MCF 10A (cell line): ENCODE results near the gene SERPINB13. TPM values are rescaled to one million over a fixed set of nuclear protein-coding genes. Genes with fewer than 3 reads are reported as not detected.

Experiments
- BruUV-seq: library from RNA; stranded (reverse); fragments of 400-500 nt; replicated peaks from 2 replicates; lab custom pipeline; 2021; lab: Mats Ljungman, UMichigan
- CTCF ChIA-PET: fragments of 300-600 bp; sonication (Branson Sonifier 250); formaldehyde crosslinking; extraction: SDS; loops from one replicate; lab custom pipeline; 2021; ENCODE audit warnings: antibody characterized with exemption, inconsistent platforms; lab: Yijun Ruan, JAX
- POLR2A ChIA-PET: fragments of 300-600, 350-650 bp; sonication (Branson Sonifier 250); formaldehyde crosslinking; extraction: SDS; loops from one replicate; lab custom pipeline; 2020; ENCODE audit warnings: antibody characterized with exemption, inconsistent platforms; lab: Yijun Ruan, JAX
- DNase-seq: peaks from one replicate; pipeline ENCODE4 v3.0.0-alpha.2; 2018; ENCODE audit not compliant: unreplicated experiment
- H3K27ac Mint-ChIP-seq: one replicate; pipeline ENCODE4 v1.8.0; 2022; ENCODE audit warnings: mild to moderate bottlenecking, low read depth, mixed read lengths; ENCODE audit not compliant: unreplicated experiment
- H3K27me3 Mint-ChIP-seq: one replicate; pipeline ENCODE4 v1.8.0; 2022; ENCODE audit warnings: mixed read lengths; ENCODE audit not compliant: insufficient read depth, unreplicated experiment
- H3K36me3 Mint-ChIP-seq: one replicate; pipeline ENCODE4 v1.8.0; 2022; ENCODE audit warnings: mild to moderate bottlenecking, moderate library complexity, mixed read lengths; ENCODE audit not compliant: insufficient read depth, unreplicated experiment
- H3K4me1 Mint-ChIP-seq: one replicate; pipeline ENCODE4 v1.8.0; 2022; ENCODE audit warnings: mixed read lengths; ENCODE audit not compliant: insufficient read depth, unreplicated experiment
- H3K4me3 Mint-ChIP-seq: one replicate; pipeline ENCODE4 v1.8.0; 2022; ENCODE audit warnings: mild to moderate bottlenecking, moderate library complexity, mixed read lengths; ENCODE audit not compliant: unreplicated experiment
- H3K9me3 Mint-ChIP-seq: one replicate; pipeline ENCODE4 v1.8.0; 2022; ENCODE audit warnings: mixed read lengths; ENCODE audit not compliant: unreplicated experiment
- intact Hi-C: fragments of 100-400 bp; cut with micrococcal nuclease; formaldehyde crosslinking; loops from 2 replicates; pipeline ENCODE4 v1.14.1; 2022
- total RNA-seq: library from RNA; stranded (reverse); gene quantifications from 2 replicates; pipeline ENCODE4 v1.2.3, GENCODE V29; 2022
- TF ChIP-seq, protein P1 (sequence below): fragments of 200-600 bp; IDR thresholded peaks from one replicate; pipeline ENCODE4 v1.8.0; 2022; ENCODE audit warnings: antibody characterized with exemption, mild to moderate bottlenecking; ENCODE audit not compliant: unreplicated experiment

SERPINB13 gene
- total RNA-seq, 1 experiment from 2014 or later, result 0.49 TPM

- peaks cover 18% of the 10 kb centered on the region for H3K4me1 Mint-ChIP-seq
These were observed 34.6 kb upstream of the SERPINB13 start for GRCh38 chr18:63552581-63552980.

DNA sequence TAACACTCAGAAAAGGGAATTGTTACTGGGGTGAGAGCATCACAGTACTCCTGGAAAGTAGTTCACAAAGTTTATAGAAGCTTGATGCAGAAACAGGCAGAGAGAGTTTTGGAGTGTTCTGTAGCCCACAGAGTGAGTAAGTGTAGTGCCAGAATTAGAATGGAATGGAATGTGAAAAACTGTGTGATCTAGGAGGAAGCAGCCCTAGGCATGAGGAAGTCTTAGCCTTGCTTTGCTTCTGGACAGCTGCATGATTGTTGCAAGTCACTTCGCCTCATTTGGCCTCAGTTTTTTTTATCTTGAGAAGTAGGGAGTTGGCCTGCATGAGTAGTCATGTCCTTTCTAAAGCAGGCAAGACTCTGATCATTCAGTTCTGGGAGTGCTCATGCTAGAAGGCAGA is 34.1 kb upstream of the SERPINB13 start:
- peaks cover 18% of the 10 kb centered on the region for H3K4me1 Mint-ChIP-seq
- H3K4me3 Mint-ChIP-seq, result no peak overlapping the region
- H3K27me3 Mint-ChIP-seq, result no peaks in the 10 kb centered on the region
- no peaks in the 10 kb centered on the region for H3K9me3 Mint-ChIP-seq
- BruUV-seq, result no TSS peak
- peak overlapping the region; percentile 80 for H3K27ac Mint-ChIP-seq
- intact Hi-C loops, result no loop called here
- POLR2A ChIA-PET, result interaction anchor here (0.5 to 2.4 kb wide), 14 partner anchors 9 to 409 kb away, joined by 3 to 21 read pairs (median 4); partner anchors contain the start of genes SERPINB12, SERPINB13 and VPS4B
- CTCF ChIA-PET, result interaction anchor here (0.7 to 2.9 kb wide), 10 partner anchors 10 to 188 kb away, joined by 3 to 18 read pairs (median 5); no protein-coding TSS in a partner anchor
- H3K36me3 Mint-ChIP-seq, result no peaks in the 10 kb centered on the region
- peak; percentile 47 for DNase-seq
- TF ChIP-seq, protein P1, sequence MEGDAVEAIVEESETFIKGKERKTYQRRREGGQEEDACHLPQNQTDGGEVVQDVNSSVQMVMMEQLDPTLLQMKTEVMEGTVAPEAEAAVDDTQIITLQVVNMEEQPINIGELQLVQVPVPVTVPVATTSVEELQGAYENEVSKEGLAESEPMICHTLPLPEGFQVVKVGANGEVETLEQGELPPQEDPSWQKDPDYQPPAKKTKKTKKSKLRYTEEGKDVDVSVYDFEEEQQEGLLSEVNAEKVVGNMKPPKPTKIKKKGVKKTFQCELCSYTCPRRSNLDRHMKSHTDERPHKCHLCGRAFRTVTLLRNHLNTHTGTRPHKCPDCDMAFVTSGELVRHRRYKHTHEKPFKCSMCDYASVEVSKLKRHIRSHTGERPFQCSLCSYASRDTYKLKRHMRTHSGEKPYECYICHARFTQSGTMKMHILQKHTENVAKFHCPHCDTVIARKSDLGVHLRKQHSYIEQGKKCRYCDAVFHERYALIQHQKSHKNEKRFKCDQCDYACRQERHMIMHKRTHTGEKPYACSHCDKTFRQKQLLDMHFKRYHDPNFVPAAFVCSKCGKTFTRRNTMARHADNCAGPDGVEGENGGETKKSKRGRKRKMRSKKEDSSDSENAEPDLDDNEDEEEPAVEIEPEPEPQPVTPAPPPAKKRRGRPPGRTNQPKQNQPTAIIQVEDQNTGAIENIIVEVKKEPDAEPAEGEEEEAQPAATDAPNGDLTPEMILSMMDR, result no peak

More at GRCh38 chr18:63552581-63552980, 34.6 kb upstream of the SERPINB13 start:
- no TSS peak for BruUV-seq
- ChIA-PET CTCF (interaction anchor here (0.5 to 2.9 kb wide), 9 partner anchors 11 to 232 kb away, joined by 3 to 18 read pairs (median 5); no protein-coding TSS in a partner anchor), POLR2A (interaction anchor here (0.7 to 2.4 kb wide), 12 partner anchors 8 to 410 kb away, joined by 3 to 21 read pairs (median 4); partner anchors contain the start of genes SERPINB13 and VPS4B)
- no peaks in the 10 kb centered on the region for H3K9me3 Mint-ChIP-seq
- H3K27me3 Mint-ChIP-seq, result no peaks in the 10 kb centered on the region
- TF ChIP-seq, protein P1, result no peak
- intact Hi-C loops, result no loop called here
- no peak overlapping the region for H3K4me3 Mint-ChIP-seq
- H3K27ac Mint-ChIP-seq, result peak overlapping the region; percentile 80
- DNase-seq, result no peak
- H3K36me3 Mint-ChIP-seq, result no peaks in the 10 kb centered on the region

DNA sequence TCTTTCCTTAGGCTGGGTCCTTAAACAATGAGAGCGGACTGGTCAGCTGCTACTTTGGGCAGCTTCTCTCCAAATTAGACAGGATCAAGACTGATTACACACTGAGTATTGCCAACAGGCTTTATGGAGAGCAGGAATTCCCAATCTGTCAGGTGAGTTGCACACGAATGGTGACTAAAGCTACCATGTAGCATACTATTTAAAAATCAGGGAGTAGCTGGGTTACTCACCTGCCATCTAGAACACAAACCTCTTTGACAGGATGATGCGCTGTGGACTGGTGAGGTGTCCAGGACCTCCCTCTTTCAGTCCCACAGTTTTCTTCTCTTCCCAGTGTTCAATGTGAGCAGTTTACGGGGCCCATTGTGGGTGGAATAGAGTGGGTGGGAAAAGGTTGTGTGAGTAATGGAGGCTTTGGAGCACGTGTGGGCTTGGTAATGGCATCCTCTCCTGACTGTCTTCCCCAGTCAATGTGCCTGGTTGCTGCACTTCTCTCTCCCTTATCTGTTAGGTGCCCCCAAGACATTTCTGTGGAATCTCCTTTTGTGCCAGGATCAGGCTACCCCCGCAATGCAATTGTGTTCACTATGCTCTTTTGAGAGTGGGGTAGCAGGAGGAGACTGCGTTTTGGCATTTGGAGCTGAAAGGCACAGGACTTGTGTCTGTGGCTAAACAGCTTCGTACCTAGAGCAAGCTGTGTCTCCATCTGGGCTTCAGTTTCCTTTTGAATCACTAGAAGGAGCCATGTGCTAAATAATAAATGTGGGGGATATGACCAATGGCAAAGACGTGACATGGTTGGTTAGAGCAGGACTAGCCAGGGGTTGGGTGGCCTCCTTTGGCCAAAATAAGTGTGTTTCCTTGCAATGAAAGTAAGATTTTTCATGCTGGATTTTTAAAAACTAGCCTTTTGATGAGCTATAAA is 27.3 kb upstream of the SERPINB13 start:
- DNase-seq, result no peak
- Mint-ChIP-seq H3K4me3 (no peak overlapping the region), H3K27ac (no peak overlapping the region), H3K4me1 (no peaks in the 10 kb centered on the region), H3K27me3 (no peaks in the 10 kb centered on the region), H3K36me3 (no peaks in the 10 kb centered on the region), H3K9me3 (no peaks in the 10 kb centered on the region)
- intact Hi-C loops, result no loop called here
- ChIA-PET CTCF (interaction anchor here (0.6 to 2.0 kb wide), 5 partner anchors 8 to 377 kb away, joined by 3 to 8 read pairs (median 4); no protein-coding TSS in a partner anchor), POLR2A (interaction anchor here (0.8 to 1.5 kb wide), 2 partner anchors 16 to 27 kb away, joined by 3 to 4 read pairs; no protein-coding TSS in a partner anchor)
- no TSS peak for BruUV-seq
- TF ChIP-seq, protein P1, result no peak

DNA sequence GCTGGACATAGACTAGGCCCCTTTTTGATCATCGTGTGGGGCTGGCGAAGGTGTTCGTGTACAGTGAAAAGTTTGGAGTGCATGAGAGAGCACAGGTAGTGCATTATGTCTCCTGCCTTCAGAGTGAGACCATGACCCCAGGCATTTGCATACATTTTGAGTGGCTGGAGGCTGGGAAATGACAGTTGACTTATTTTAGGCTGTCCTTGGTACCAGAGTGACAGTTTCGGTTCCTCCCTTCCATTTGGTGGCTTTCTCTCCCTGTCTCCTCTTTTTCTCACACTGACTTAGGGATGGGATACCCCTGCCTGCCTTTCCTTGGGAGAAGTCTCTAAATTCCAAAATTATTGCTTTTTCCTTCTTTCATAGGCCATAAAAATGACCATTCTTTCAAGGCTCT is 24.9 kb upstream of the SERPINB13 start:
- peaks cover 8% of the 10 kb centered on the region for H3K27me3 Mint-ChIP-seq
- no peaks in the 10 kb centered on the region for H3K9me3 Mint-ChIP-seq
- CTCF ChIA-PET, result interaction anchor here (0.6 to 2.6 kb wide), 4 partner anchors 9 to 413 kb away, joined by 3 to 14 read pairs (median 4); no protein-coding TSS in a partner anchor
- no peaks in the 10 kb centered on the region for H3K36me3 Mint-ChIP-seq
- no peak for DNase-seq
- intact Hi-C loops, result no loop called here
- no TSS peak for BruUV-seq
- TF ChIP-seq, protein P1, result no peak
- POLR2A ChIA-PET, result interaction anchor here (0.7 to 1.1 kb wide), 2 partner anchors 9 to 168 kb away, joined by 5 to 6 read pairs; no protein-coding TSS in a partner anchor
- no peak overlapping the region for H3K4me3 Mint-ChIP-seq
- no peak overlapping the region for H3K27ac Mint-ChIP-seq
- H3K4me1 Mint-ChIP-seq, result no peaks in the 10 kb centered on the region
